Embryonic facial prominence (tissue), 1 donor: ENCODE measurements around the gene CDK2AP2.
"Not testable (repeated sequence)": the region's sequence is repeated elsewhere in the genome, so short reads cannot be mapped to it uniquely, and the experiment has no call there.

Experiments used
- DNase-seq: peaks from one replicate; pipeline ENCODE4 v3.0.0-alpha.2; 2016; ENCODE audit errors: extremely low spot score

Gene CDK2AP2

GRCh38 chr11:67523556-67524479 lies 15.9 kb upstream of the CDK2AP2 start:
- DNase-seq, result no peak

GRCh38 chr11:67522844-67523555 lies 15.0 kb upstream of the CDK2AP2 start, which contains the start of gene CABP2:
TSS of gene CABP2 (minus strand) at chr11:67523446. CDS start at chr11:67523326, 120 bp downstream.
- DNase-seq, result no peak

DNA sequence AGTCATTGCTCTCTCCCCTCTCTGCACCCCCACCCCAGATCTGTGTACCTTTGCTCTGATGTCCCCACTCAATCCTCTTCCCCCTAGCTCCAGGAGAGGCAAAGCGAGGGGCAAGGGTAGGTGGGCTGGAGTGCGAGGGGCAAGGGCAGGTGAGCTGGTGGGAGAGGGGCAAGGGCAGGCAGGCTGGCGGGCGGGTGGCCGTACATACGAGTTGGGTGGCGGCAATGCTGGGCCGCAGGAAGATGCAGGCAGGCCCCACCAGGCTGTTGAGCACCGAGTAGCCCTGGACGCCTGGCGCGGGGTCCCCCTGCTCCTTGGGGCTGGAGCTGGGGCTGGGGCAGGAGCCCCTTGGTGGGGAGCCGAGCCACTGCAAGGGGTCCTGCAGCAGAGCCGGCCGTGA lies 14.4 kb upstream of the CDK2AP2 start:
- DNase-seq, result no peak

GRCh38 chr11:67521924-67522323 lies 14.0 kb upstream of the CDK2AP2 start:
- DNase-seq, result no peak

DNA sequence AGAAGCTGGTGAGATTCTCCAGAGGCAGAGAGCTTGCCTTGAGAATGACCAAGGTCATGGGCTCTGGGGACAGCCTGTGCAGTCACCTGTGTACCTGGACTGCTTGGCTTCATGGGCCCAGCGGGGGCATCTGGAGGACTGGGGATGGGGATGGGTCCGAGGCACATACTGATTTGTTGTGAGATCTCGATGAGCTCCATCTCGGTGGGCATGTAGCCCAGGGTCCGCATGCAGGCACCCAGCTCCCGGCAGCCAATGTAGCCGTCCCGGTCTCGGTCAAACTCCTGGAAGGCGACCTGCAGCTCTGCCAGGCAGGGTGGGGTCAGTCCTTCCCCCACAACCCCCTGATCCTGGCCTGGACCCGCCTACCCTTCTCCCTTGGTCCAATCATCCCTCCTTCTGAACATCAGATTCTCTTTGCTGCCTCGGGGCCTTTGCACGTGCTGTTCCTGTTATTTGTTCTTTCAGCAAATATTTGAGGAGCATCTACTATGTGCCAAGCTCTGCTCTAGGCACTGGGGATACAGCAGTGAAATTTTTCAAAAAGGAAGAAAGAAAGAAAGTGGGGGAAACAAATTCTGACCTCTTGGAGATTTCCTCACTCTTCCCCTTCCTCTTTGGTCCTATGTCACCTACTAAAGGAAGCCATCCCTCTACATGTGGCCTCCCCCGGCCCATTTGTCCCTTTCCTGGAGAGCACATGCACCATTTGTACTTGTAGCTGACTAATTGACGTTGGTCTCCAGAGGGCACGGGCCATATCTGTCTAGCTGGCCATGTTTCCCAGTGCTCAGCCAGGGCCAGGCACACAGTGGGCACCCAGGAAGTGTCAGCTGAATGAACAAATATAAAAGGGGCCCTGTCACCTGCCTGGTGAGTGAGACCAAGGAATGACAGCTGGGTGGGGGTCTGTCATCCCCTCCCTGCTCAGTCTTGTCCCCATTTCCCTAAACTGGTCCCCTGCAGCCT lies 13.2 kb upstream of the CDK2AP2 start:
- no peak for DNase-seq

GRCh38 chr11:67519726-67520125 lies 11.8 kb upstream of the CDK2AP2 start:
- DNase-seq, result no peak

DNA sequence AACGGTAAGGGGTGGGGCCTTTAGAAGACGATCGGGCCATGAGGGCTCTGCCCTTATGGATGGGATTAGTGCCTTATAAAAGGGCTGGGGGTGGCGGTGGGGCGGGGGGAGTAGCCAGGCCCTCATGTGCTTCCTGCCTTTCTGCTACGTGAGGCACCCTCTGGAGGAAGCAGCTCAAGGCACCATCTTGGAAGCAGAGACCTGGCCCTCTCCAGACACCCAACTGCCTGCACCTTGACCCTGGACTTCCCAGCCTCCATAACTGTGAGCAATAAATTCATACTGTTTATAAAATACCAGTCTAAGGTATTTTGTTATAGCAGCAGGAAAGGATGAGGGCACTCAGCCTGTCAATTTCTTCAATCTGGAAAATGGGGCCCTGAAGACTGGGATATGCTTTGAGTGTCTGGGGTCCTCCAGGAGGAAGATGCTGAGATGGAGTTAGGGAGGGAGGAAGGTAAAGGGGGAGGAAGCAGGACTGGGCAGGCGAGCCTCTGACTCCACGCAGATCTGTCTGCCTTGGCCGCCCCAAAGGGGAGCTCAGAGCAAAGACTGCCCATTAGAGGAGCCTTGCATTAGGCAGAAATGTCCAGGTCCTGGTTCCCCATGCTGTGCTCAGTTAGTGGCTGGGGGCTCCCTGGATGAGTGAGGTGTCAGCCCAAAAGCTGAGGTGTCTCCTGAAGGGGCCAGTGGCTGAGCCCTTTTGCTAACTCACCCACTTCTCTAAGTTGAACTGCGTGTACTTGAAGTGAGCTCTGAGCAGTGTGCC lies 10.0 kb upstream of the CDK2AP2 start:
- DNase-seq, result no peak

- DNase-seq, result no peak
Measured at GRCh38 chr11:67516806-67517205, 8.8 kb upstream of the CDK2AP2 start.

- DNase-seq, result no peak
Measured at GRCh38 chr11:67514116-67514515, 6.2 kb upstream of the CDK2AP2 start.

DNA sequence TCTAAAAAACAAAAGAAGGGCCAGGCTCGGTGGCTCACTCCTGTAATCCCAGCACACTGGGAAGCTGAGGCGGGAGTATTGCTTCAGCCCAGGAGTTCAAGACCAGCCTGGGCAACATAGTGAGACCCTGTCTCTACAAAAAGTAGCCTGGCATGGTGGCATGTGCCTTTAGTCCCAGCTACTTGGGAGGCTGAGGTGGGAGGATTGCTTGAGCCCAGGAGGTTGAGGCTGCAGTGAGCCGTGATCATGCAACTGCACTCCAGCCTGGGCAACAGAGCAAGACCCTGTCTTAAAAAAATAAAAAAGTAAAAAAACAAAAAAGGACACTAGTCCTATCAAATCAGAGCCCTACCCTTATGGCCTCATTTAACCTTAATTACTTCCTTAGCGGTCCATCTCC lies 3.6 kb upstream of the CDK2AP2 start:
- DNase-seq, result not testable (repeated sequence)

DNA sequence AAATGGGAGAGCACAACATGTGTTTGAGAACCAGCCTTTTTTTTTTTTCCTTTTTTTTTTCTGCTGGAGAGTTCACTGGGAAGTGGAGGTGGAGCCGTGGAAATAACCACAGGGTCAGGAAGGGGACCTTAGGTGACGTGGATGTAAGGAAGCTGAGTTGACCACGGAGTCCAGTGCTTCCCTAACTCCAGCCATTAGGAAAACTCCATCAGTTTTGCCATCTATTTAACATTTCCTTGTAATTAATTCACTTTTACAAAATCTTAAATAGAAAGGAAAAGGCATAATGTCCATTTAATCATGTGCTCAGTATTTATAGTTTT lies 2.0 kb upstream of the CDK2AP2 start:
- no peak for DNase-seq

- peak; percentile 92 for DNase-seq
Measured at GRCh38 chr11:67508486-67509121, 642 bp upstream of the CDK2AP2 start.

- DNase-seq, result no peak
Measured at GRCh38 chr11:67507242-67507863, 609 bp downstream of the CDK2AP2 start.

- no peak for DNase-seq
Measured at GRCh38 chr11:67506426-67507051, 1.4 kb downstream of the CDK2AP2 start.

GRCh38 chr11:67505605-67506396 lies 2.2 kb downstream of the CDK2AP2 start:
- DNase-seq, result peak; percentile 28

DNA sequence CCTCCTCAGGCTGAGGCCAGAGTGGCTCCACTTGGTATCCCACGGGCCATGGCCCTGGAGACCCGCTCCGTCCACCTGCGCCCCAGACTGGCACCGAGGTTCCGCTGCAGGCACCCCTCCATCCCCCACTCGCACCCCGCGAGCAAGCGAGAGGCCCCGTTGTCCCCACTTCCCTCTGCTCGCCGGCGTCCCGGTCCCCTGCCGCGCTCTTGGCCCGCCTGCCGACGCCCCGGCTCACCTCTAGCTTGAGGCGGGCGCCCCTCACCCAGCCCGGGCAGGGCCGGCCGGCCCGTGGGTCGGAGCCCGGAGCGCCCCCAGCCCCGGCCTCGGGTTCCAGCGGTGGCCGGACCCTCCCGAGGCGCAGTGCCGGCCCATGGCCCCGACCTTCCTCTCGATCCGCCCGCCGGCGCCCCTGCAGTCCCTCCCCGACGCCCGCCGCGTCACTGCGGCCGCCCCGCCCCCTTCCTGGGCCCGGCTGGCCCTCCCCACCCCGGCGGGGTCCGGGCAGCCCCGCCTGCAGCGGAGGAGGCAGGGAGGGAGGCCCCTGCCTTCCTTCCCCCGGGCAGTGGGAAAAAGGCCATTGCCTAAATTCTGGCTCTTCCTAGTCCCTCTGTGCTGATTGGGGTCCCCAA lies 2.9 kb downstream of the CDK2AP2 start, which contains the start of gene PITPNM1:
Gene PITPNM1, minus strand, starts transcription at position 414 of the 632 bp plus-strand sequence. CDS start 1,183 bp downstream, outside the sequence.
- DNase-seq, result no peak

- no peak for DNase-seq
Measured at GRCh38 chr11:67504005-67504949, 3.7 kb downstream of the CDK2AP2 start.
